Sigmoid colon (tissue), 7 donors: ENCODE data around the gene LINGO1. TPM values are rescaled to one million over a fixed set of nuclear protein-coding genes. Genes with fewer than 3 reads are reported as not detected.

ENCODE experiments used
- DNase-seq: peaks from one replicate; pipeline ENCODE4 v3.0.0-alpha.2; 2019
- H3K27ac ChIP-seq, 4 donors: fragments of 200-600 bp; sonication (generic); one replicate each; pipeline ENCODE4 v1.5.1; 2016 to 2019; ENCODE audit warnings: mild to moderate bottlenecking in 1 of 4
- H3K27me3 ChIP-seq, 3 donors: fragments of 200-600 bp; sonication (generic); one replicate each; pipeline ENCODE4 v1.5.1; 2019; ENCODE audit warnings: mild to moderate bottlenecking in 1 of 3
- H3K36me3 ChIP-seq, 4 donors: fragments of 200-600 bp; sonication (generic); one replicate each; pipeline ENCODE4 v1.5.1; 2016 to 2019
- H3K4me1 ChIP-seq, 4 donors: fragments of 200-600 bp; sonication (generic); one replicate each; pipeline ENCODE4 v1.5.1; 2017 to 2019
- H3K4me3 ChIP-seq, 4 donors: fragments of 200-600 bp; sonication (generic); one replicate each; pipeline ENCODE4 v1.5.1; 2017 to 2019; ENCODE audit warnings: mild to moderate bottlenecking in 2 of 4, moderate library complexity in 1 of 4
- H3K9me3 ChIP-seq, 4 donors: fragments of 200-600 bp in 3 of 4; sonication (generic) in 3 of 4; one replicate each; pipeline versions ENCODE4 v1.5.1 to v1.6.1; 2013 to 2019
- EP300 ChIP-seq, 4 donors: sonication (generic); formaldehyde crosslinking; IDR thresholded peaks; one replicate each; pipeline ENCODE4 v1.6.1; 2017; ENCODE audit warnings: antibody characterized with exemption in 4 of 4
- POLR2A ChIP-seq, 2 donors: fragments of 450-650 bp; IDR thresholded peaks; one replicate each; pipeline ENCODE4 v1.6.1; 2016; ENCODE audit warnings: antibody characterized with exemption in 2 of 2, mild to moderate bottlenecking in 2 of 2, moderate library complexity in 2 of 2
- POLR2AphosphoS5 ChIP-seq, 4 donors: sonication (generic); formaldehyde crosslinking; IDR thresholded peaks; one replicate each; pipeline ENCODE4 v1.6.1; 2017; ENCODE audit warnings: antibody characterized with exemption in 4 of 4
- WGBS, 2 donors: extraction: QIAGEN DNeasy Blood & Tissue Kit; methylation state at CpG; one replicate each; pipeline ENCODE4 v1.1.7; 2013; 5-methylcytosine and 5-hydroxymethylcytosine counted together
- intact Hi-C: fragments of 100-400 bp; cut with DNase I; formaldehyde crosslinking; loops from one replicate; pipeline ENCODE4 v1.15.1; 2023
- polyA plus RNA-seq, 3 donors: library from polyadenylated mRNA; stranded (reverse); fragments of 200-250 nt; gene quantifications; one replicate each; pipeline ENCODE4 v1.2.3, GENCODE V29; 2013
- total RNA-seq, 4 donors: library from RNA; depleted of rRNA; stranded (reverse); fragments of >200 nt; gene quantifications; one replicate each; pipeline ENCODE4 v1.1.0, GENCODE V29; 2016
- TF ChIP-seq, protein P1 (sequence below), 4 experiments: fragments of 450-650 bp in 3 of 4; fragments of 200-600 bp in 1 of 4; IDR thresholded peaks; one replicate each; pipeline ENCODE4 v1.5.1; 2016 to 2019; ENCODE audit warnings: antibody characterized with exemption in 4 of 4, mild to moderate bottlenecking in 3 of 4, moderate library complexity in 2 of 4
- donor health status: healthy with polysubstance abuse.
- donor health status: Bipolar disorder and iron deficiency.
- donor health status: healthy.

The LINGO1 gene
- total and polyA plus RNA-seq, 7 donors: under 0.01 to 3.9 (median 0.68) TPM

DNA sequence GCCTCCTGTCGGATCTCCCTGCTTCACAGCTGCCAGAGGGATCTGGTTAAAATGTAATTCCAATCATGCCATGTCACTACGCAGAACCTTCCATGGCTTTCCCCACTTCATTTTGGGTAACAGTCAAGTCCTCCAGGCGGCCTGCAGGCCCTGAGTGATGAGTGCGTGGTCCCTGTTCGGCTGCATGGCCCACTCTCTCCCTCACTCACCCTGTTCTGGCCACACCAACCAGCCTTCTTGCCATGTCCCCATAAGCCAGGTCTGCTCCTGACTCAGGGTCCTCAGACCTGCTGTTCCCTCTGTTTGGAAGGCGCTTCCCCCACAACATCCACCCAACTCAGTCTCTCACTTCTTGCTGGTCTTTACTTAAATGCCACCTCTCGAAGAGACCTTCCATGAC, 41.6 kb upstream of the LINGO1 start:
- DNase-seq: no peak
- H3K9me3 ChIP-seq: no peaks in the 10 kb centered on the region
- no peaks in the 10 kb centered on the region for H3K36me3 ChIP-seq
- H3K4me1 ChIP-seq: no peaks in the 10 kb centered on the region
- no peak overlapping the region for H3K27ac ChIP-seq
- no peak overlapping the region for H3K4me3 ChIP-seq
- TF ChIP-seq EP300 (IDR thresholded peaks at IDR 0.05) (no peak), POLR2A (IDR thresholded peaks at IDR 0.05) (no peak), POLR2AphosphoS5 (IDR thresholded peaks at IDR 0.05) (no peak)
- TF ChIP-seq, protein P1, sequence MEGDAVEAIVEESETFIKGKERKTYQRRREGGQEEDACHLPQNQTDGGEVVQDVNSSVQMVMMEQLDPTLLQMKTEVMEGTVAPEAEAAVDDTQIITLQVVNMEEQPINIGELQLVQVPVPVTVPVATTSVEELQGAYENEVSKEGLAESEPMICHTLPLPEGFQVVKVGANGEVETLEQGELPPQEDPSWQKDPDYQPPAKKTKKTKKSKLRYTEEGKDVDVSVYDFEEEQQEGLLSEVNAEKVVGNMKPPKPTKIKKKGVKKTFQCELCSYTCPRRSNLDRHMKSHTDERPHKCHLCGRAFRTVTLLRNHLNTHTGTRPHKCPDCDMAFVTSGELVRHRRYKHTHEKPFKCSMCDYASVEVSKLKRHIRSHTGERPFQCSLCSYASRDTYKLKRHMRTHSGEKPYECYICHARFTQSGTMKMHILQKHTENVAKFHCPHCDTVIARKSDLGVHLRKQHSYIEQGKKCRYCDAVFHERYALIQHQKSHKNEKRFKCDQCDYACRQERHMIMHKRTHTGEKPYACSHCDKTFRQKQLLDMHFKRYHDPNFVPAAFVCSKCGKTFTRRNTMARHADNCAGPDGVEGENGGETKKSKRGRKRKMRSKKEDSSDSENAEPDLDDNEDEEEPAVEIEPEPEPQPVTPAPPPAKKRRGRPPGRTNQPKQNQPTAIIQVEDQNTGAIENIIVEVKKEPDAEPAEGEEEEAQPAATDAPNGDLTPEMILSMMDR (IDR thresholded peaks at IDR 0.05): no peak
- intact Hi-C loops: no loop called here
- WGBS, 2 donors: 85 to 86% methylated on average over 7 of the region's 7 CpGs
- peaks cover 0 to 26% (median 5%) of the 10 kb centered on the region in 3 donors for H3K27me3 ChIP-seq

GRCh38 chr15:77673866-77674265, 41.2 kb upstream of the LINGO1 start:
- Histone ChIP-seq H3K27me3 (peaks cover 0 to 26% (median 5%) of the 10 kb centered on the region in 3 donors), H3K4me3 (no peak overlapping the region), H3K9me3 (no peaks in the 10 kb centered on the region), H3K27ac (no peak overlapping the region), H3K4me1 (no peaks in the 10 kb centered on the region), H3K36me3 (no peaks in the 10 kb centered on the region)
- WGBS, 2 donors: 72 to 74% methylated on average over 5 of the region's 5 CpGs
- intact Hi-C loops: no loop called here
- TF ChIP-seq EP300 (IDR thresholded peaks at IDR 0.05) (no peak), POLR2AphosphoS5 (IDR thresholded peaks at IDR 0.05) (no peak), POLR2A (IDR thresholded peaks at IDR 0.05) (no peak)
- TF ChIP-seq, protein P1 (IDR thresholded peaks at IDR 0.05): no peak
- no peak for DNase-seq

DNA sequence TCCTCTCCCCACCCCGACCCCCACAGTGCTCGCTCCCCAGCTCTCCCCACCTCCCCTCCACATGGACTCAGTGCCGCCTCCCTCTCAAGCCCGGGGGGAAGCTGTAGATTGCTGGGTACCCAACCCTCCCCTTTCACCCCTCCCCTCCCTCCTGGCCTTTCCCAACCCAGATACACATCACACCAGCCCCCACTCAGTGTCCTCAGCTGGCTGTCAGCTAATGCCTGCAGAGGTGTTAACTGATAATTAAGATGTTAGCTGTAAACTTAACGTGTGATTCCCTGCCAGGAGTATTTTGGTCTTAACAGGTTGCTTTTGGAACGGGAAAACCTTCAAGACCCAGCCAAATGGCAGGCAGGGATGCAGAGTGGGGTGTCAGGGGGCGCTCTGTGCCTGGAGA, 39.4 kb upstream of the LINGO1 start:
- TF ChIP-seq POLR2A (IDR thresholded peaks at IDR 0.05): no peak
- TF ChIP-seq, protein P1 (IDR thresholded peaks at IDR 0.05): no peak
- TF ChIP-seq EP300 (IDR thresholded peaks at IDR 0.05): no peak
- TF ChIP-seq POLR2AphosphoS5 (IDR thresholded peaks at IDR 0.05): no peak
- Histone ChIP-seq H3K4me1 (no peaks in the 10 kb centered on the region), H3K36me3 (no peaks in the 10 kb centered on the region), H3K9me3 (no peaks in the 10 kb centered on the region), H3K27ac (no peak overlapping the region), H3K4me3 (no peak overlapping the region), H3K27me3 (peaks cover 0 to 34% (median 5%) of the 10 kb centered on the region in 3 donors)
- no peak for DNase-seq
- intact Hi-C loops: no loop called here
- 43 to 46% methylated on average over 7 of the region's 7 CpGs for WGBS, 2 donors

DNA sequence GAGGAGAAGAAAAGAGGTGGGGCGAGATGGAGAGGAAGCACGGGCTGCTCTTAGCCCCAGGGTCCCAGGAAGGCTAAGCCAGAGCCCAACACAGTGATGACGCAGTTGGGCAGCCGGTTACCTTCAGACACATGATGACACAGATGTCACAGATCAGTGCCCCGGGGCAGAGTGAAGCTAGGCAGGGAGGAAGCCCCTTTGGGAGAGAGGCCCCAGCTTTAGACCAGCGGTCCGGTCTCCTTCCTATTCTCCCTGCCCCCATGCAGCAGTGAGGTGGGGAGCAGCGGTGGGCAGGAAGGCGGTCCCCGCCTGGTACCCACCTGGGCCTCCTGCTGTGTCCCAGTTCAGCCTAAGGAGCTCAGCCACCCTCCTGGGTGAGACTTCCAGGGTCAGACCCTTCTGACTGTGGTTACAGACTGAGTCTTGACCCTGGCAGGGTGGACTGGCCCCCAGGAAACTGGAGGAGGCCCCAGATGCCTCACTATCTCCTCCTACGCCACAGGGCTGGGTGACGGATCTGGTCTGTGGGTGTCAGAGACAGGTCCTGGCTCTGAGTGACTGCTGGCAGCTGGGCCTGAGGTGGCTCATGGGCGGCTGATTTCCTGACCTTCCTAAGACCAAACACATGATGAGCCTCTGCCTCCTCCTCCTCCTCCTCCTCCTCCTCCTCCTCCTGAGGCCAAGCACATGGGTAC, 38.8 kb upstream of the LINGO1 start:
- intact Hi-C loops: no loop called here
- TF ChIP-seq POLR2AphosphoS5 (IDR thresholded peaks at IDR 0.05) (no peak), POLR2A (IDR thresholded peaks at IDR 0.05) (no peak), EP300 (IDR thresholded peaks at IDR 0.05) (no peak)
- TF ChIP-seq, protein P1 (IDR thresholded peaks at IDR 0.05): no peak
- no peak overlapping the region for H3K4me3 ChIP-seq
- DNase-seq: no peak
- peaks cover 0 to 40% (median 5%) of the 10 kb centered on the region in 3 donors for H3K27me3 ChIP-seq
- no peaks in the 10 kb centered on the region for H3K4me1 ChIP-seq
- no peak overlapping the region for H3K27ac ChIP-seq
- no peaks in the 10 kb centered on the region for H3K9me3 ChIP-seq
- 77 to 78% methylated on average over 13 of the region's 13 CpGs for WGBS, 2 donors
- H3K36me3 ChIP-seq: no peaks in the 10 kb centered on the region
